ENCODE data around the gene LRFN5.

The LRFN5 gene

DNA sequence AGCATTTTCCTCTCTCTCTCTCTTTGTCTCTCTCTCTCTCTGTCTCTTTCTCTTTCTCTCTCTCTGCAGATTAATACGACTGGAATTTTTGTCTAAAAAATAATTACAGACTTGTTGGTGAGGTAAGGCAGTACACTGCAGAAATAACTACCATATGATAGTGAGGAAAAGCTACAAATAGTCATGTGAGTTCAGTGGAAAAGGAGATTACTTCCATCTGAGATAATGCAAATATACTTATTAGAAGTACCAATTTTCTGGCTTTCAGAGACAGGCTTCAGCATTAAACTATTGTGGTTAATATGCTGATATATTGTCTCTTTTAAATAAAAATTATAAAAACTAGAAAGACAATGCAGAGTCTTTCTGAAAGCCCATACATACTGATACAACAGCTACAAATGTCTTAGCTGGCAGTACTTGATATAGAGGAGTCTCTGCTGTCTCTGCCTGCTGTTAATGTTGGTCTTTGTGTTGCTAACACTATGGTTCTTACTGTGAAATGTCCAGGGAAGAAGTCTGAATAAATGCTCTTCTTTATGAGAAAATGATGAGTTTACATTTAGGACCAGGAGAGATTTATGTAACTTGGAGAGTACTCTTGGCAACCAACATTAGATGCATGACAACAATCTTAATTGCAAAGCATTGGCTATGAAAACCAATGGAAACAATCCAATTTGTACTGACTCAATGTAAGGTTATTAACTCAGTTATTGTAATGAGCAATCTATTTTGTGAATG lies 167.0 kb downstream of the LRFN5 start:
- no peak for DNase-seq (ENCODE audit: low read depth)

GRCh38 chr14:41782511-41782910 lies 175.8 kb downstream of the LRFN5 start:
- no peak for DNase-seq (ENCODE audit: low read depth)

GRCh38 chr14:41783403-41783802 lies 176.7 kb downstream of the LRFN5 start:
- DNase-seq (ENCODE audit: low read depth): no peak

GRCh38 chr14:41785696-41786095 lies 179.0 kb downstream of the LRFN5 start:
- DNase-seq (ENCODE audit: low read depth): no peak

DNA sequence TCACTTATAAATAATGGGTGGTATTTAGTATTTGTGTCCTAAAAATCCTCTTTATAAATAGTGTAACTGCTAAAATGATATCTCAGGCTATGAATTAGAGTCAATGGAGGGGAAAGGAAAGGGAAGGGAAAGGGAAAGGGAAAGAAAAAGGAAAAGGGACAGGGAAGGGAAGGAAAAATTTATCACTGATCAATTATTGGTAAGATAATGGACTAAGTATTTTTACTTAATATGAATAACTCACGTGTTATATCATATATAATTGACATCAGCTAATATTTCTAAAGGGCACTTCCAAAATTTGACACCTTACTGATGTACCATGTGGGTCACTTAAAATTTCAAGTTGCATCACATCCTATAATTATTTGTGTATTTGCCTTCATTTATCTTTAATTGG lies 193.1 kb downstream of the LRFN5 start:
- DNase-seq (ENCODE audit: low read depth): no peak

DNA sequence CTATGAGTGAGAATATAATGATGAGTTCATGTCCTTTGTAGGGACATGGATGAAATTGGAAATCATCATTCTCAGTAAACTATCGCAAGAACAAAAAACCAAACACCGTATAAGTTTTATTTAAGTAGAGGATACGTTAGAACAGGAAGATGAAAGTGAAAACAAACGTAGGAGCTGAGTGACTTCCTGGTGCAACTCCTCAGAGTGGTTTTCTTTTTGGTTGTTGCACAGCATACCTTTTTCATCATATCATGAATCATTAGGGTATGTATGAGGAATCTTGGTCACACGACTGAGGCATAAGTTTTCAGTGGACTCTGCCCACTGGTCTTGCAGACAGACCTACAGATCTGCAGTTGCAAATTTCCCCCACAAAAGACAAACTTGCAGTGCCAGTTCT lies 199.0 kb downstream of the LRFN5 start:
- no peak for DNase-seq (ENCODE audit: low read depth)

DNA sequence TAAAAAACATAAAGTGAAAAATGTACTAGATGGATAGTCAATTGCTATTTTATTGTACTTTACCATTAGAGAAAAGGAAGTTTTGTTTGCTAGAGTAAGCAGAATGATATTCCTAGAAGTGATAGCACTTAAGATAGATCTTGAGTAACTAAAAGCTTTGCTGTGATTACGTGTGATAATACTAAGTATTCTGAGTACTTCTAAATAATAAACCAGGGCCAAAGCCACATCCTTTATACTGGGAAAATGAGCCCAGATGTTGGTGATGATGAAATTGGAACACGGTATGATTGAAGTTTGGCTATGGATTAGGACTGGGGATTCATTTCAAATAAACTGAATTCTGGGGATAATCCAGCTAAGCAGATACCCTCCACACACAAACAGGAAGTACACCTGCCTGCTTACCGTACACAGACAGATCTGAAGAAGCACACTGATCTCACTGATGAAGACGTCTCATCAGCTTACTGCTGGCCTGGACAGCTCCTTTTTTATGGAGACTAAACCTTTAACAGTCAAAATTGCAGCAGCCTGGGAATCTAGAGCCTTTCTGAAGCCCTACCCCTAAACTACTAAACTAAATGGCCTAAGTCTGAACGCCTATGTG lies 199.8 kb downstream of the LRFN5 start:
- no peak for DNase-seq (ENCODE audit: low read depth)

GRCh38 chr14:41810362-41810761 lies 203.7 kb downstream of the LRFN5 start:
- no peak for DNase-seq (ENCODE audit: low read depth)

DNA sequence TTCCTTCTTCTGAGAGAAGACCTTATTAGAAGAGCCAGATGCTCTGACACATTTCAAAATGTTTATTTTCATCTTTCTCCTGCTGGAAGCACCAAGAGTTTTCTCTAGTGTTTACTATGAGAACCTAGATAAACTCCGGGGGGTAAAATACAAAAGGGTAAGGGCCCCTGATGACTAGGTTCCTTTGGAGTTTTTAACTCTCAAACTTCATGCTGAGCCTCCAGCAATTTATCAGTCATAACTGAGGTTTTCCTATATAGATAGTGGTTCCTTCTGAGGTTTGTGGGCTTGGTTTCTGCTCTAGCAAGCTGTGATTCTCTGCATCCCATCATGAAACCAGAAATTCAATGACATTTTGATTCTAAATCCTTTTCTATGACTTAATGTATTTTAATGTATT lies 210.9 kb downstream of the LRFN5 start:
- DNase-seq (ENCODE audit: low read depth): no peak

DNA sequence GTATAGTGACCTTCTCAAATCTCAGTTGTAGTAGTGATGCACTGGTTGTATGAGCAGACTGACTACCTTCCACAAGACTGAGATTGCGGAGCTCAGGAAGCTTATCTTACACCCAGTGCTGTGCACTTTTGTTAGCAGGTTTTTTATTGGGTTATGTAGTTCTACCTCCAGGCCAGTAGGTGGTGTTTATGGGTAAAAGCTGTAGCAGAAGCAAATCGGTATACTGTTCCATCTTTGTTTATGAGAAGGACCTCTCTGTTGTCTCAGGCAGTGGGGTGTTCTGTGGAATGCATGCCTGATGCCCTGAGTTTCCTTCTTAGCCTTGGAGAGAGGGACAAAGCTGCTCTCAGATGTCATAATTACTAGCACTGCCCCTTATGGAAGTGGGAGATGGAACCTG lies 217.8 kb downstream of the LRFN5 start:
- DNase-seq (ENCODE audit: low read depth): no peak

- no peak for DNase-seq (ENCODE audit: low read depth)
Observed at GRCh38 chr14:41825622-41826021, 218.9 kb downstream of the LRFN5 start.

- DNase-seq (ENCODE audit: low read depth): no peak
Observed at GRCh38 chr14:41830714-41831406, 224.2 kb downstream of the LRFN5 start.

- DNase-seq (ENCODE audit: low read depth): no peak
Observed at GRCh38 chr14:41839661-41840060, 233.0 kb downstream of the LRFN5 start.

DNA sequence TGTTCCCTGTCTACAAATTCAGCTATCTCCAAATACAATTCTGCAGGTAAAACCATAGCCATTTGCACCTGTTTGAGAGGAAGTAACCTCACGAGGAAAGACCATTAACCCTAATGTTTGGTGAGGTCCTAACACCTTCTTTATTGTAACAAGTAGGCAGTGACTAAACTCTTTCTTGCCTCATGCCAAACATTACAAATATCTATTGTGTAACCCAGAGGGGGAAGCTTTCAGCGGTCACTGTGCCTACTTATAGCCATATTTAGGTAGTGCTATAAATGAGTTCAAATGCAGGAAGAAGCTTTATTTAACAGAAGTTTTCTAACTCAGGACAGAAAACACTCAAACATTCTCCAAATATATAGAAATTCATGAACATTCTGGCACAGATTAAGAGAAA lies 252.7 kb downstream of the LRFN5 start:
- no peak for DNase-seq (ENCODE audit: low read depth)

GRCh38 chr14:41860586-41860985 lies 253.9 kb downstream of the LRFN5 start:
- no peak for DNase-seq (ENCODE audit: low read depth)

GRCh38 chr14:41865894-41866293 lies 259.2 kb downstream of the LRFN5 start:
- no peak for DNase-seq (ENCODE audit: low read depth)

DNA sequence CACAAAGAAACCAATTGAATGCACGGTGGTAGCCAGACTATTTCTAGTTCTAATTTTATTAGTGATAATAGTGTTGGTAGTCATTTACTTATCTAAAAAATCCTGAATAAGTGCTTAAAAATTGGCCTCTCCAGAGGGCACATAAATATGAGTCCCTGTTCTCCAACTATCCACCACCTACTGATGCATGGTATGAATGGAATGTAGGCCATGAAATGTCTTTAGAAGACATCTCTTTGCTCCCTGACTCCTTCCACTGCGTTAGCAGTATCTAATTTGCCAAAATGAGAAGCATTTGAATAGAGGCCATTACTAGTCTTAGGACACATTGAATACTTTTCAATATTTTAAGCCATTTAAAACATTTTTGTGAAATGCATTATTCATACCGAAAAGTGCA lies 261.7 kb downstream of the LRFN5 start:
- DNase-seq (ENCODE audit: low read depth): no peak

DNA sequence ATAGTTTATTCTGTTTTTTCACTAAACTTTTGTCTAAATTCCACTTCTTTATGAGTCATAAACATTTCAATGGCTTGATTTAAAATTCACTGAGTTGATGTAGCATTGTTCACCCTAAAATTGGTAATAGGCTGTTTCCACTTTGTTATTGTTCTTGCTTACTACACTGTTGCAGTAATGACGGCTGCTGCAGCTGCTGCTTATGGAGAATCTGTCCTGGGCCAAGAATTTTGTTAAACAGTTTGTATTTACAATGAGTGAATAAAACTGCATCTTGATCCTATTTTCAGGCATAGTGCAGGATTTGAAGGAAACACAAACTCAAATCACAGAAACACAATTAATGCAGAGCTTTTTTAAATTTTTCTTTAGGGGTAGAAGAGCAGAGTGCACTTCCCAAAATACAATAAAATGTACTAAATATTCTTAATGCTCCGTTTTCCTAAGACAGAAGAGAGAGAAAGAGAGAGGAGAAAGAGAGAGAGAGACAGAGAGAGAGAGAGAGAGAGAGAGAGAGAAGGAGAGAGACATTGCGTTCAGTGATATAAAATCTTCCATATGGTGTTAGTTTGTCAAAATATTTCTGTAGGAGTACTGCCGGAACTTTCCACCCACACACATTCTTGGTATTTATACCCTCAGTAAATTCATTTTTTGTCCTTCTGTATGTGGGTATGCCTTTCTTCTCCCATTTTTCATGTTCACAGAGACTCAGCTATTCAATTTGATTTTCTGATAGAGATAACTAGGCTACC lies 266.4 kb downstream of the LRFN5 start:
- no peak for DNase-seq (ENCODE audit: low read depth)

GRCh38 chr14:41873686-41874317 lies 267.1 kb downstream of the LRFN5 start:
- DNase-seq (ENCODE audit: low read depth): no peak

- DNase-seq (ENCODE audit: low read depth): no peak
Observed at GRCh38 chr14:41875116-41875515, 268.4 kb downstream of the LRFN5 start.

GRCh38 chr14:41878321-41878720 lies 271.6 kb downstream of the LRFN5 start:
- DNase-seq (ENCODE audit: low read depth): no peak

- DNase-seq (ENCODE audit: low read depth): no peak
Observed at GRCh38 chr14:41891624-41892023, 284.9 kb downstream of the LRFN5 start.

All from stimulated activated CD8-positive, alpha-beta memory T cell treated with anti-CD3 and anti-CD28 coated beads, Interleukin-15, amount 100 ng/mL, for 1 hour (primary cell).